HG03045 (cell line): ENCODE measurements around the gene LIPI.
"Not testable (repeated sequence)": the region's sequence is repeated elsewhere in the genome, so short reads cannot be mapped to it uniquely, and the experiment has no call there.

ENCODE experiments used
- ATAC-seq: cut with Tn5 transposase; IDR thresholded peaks from one replicate; pipeline ENCODE4 v1.9.1; 2021; ENCODE audit warnings: mild to moderate bottlenecking, moderate library complexity; ENCODE audit not compliant: unreplicated experiment

The LIPI gene

GRCh38 chr21:14076143-14076806, 134.5 kb downstream of the LIPI start:
- ATAC-seq: no peak

GRCh38 chr21:14075346-14076142, 135.2 kb downstream of the LIPI start:
- no peak for ATAC-seq

- ATAC-seq: no peak
These were observed 136.6 kb downstream of the LIPI start for GRCh38 chr21:14074177-14074576.

- ATAC-seq: no peak
These were observed 137.1 kb downstream of the LIPI start for GRCh38 chr21:14073615-14074014.

GRCh38 chr21:14072761-14073535, 137.8 kb downstream of the LIPI start:
- no peak for ATAC-seq

GRCh38 chr21:14071902-14072734, 138.6 kb downstream of the LIPI start:
- no peak for ATAC-seq

- ATAC-seq: no peak
These were observed 139.8 kb downstream of the LIPI start for GRCh38 chr21:14070968-14071367.

GRCh38 chr21:14070049-14070893, 140.5 kb downstream of the LIPI start:
- no peak for ATAC-seq

- no peak for ATAC-seq
These were observed 146.5 kb downstream of the LIPI start for GRCh38 chr21:14064296-14064645.

- ATAC-seq: not testable (repeated sequence)
These were observed 147.0 kb downstream of the LIPI start for GRCh38 chr21:14063620-14064295.

GRCh38 chr21:14062684-14063083, 148.1 kb downstream of the LIPI start:
- not testable (repeated sequence) for ATAC-seq

GRCh38 chr21:14061820-14062219, 148.9 kb downstream of the LIPI start:
- ATAC-seq: not testable (repeated sequence)

GRCh38 chr21:14058995-14059627, 151.6 kb downstream of the LIPI start:
- ATAC-seq: not testable (repeated sequence)
